PC-9 (cell line): ENCODE data around the gene ZNF608.

Experiments used
- EZH2 ChIP-seq: fragments of 200-600 bp; sonication (generic); IDR thresholded peaks from 2 replicates; pipeline ENCODE4 v1.8.0; 2017; ENCODE audit warnings: antibody characterized with exemption, low read depth
- TF ChIP-seq, protein P1 (sequence below): fragments of 200-600 bp; sonication (generic); conservative IDR thresholded peaks from 2 replicates; pipeline ENCODE4 v1.6.1; 2017; ENCODE audit warnings: mixed run types, antibody characterized with exemption, mild to moderate bottlenecking, moderate library complexity

DNA sequence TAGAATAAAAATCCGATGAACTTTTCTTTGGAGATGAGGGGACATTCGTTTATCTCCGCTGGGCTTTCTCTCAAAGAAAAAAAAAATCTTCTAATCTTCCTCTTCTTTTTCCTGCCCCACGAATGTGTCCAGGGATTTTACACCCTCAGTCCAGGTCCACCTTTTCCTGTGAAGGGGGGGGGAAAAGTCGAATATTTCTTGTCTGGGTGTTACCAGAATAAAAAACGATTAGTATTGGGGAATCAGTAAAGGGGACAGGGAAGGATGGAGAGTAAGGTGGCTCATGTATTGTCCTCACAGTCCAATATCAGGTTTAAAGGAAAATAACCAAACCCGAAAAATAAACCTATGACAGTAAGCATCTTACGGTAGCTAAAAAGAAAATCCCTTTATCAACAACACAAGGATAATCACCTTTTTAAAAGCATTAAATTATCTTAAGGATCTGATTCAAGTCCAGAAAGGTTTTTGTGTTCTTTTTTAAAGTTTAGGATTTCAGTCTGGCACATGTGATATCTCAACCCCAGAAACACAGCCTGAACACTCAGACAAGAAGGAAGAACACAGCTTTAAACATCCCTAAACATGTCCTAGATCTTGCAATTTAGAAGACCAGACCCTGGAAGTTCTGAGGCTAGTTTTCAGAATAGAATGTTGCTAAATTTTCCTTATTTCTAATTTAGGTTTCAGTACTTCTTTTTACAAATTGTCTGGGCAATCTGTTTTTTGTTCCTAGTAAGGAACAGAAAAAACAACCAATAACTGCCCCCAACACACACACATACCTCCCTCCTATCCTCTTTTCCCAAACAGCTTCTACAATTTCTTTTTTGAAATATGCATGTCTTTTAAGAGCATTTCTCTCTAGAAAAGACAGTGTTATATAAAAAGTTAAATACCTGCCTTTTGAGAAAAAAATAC is 1.2 kb downstream of the ZNF608 start:
- TF ChIP-seq, protein P1, sequence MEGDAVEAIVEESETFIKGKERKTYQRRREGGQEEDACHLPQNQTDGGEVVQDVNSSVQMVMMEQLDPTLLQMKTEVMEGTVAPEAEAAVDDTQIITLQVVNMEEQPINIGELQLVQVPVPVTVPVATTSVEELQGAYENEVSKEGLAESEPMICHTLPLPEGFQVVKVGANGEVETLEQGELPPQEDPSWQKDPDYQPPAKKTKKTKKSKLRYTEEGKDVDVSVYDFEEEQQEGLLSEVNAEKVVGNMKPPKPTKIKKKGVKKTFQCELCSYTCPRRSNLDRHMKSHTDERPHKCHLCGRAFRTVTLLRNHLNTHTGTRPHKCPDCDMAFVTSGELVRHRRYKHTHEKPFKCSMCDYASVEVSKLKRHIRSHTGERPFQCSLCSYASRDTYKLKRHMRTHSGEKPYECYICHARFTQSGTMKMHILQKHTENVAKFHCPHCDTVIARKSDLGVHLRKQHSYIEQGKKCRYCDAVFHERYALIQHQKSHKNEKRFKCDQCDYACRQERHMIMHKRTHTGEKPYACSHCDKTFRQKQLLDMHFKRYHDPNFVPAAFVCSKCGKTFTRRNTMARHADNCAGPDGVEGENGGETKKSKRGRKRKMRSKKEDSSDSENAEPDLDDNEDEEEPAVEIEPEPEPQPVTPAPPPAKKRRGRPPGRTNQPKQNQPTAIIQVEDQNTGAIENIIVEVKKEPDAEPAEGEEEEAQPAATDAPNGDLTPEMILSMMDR = no peak
- no peak for TF ChIP-seq EZH2
